ENCODE results near the gene PTPN3.

DNA sequence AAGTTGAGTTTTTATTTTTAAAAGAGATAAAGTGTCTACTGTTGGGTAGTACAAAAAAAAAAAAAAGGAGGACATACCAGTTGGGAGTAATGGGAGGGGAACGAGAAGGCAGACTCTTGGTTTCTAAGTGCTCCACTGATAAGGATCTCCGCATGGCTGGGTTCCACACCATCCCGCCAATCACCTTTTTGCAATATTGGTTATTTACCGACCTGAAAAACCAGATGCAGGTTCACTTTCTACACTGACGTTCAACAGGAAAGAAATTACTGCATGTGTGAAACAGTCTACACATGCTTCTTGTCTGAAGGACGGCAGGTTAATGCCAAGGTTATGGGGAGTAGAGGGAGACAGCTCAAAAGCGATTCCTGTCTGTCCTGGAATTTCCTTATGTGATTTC is 75.5 kb downstream of the PTPN3 start:
- TF ChIP-seq ZNF274 (IDR thresholded peaks at IDR 0.05; ENCODE audit: low read depth, low read length) (no peak), SUZ12 (IDR thresholded peaks at IDR 0.05; ENCODE audit: extremely low read depth, insufficient read depth, insufficient read length) (no peak)
